GM13976 (cell line): Measurements from ENCODE around the gene EMD.

Source experiments
- DNase-seq: peaks from one replicate; pipeline ENCODE4 v3.0.0; 2012; ENCODE audit warnings: low spot score
- in situ Hi-C: fragments of 300-500 bp; cut with MboI; formaldehyde crosslinking; loops from one replicate; pipeline ENCODE4 v1.12.0; 2022; ENCODE audit warnings: low sequenced_read_pairs, mixed read lengths, inconsistent platforms; ENCODE audit not compliant: unreplicated experiment
- TF ChIP-seq, protein P1 (sequence below): IDR thresholded peaks from 2 replicates; pipeline ENCODE4 v1.5.1; 2012; ENCODE audit warnings: borderline replicate concordance, mild to moderate bottlenecking; ENCODE audit not compliant: insufficient read depth; ENCODE audit errors: extremely low read depth, missing control alignments, control extremely low read depth

EMD gene

DNA sequence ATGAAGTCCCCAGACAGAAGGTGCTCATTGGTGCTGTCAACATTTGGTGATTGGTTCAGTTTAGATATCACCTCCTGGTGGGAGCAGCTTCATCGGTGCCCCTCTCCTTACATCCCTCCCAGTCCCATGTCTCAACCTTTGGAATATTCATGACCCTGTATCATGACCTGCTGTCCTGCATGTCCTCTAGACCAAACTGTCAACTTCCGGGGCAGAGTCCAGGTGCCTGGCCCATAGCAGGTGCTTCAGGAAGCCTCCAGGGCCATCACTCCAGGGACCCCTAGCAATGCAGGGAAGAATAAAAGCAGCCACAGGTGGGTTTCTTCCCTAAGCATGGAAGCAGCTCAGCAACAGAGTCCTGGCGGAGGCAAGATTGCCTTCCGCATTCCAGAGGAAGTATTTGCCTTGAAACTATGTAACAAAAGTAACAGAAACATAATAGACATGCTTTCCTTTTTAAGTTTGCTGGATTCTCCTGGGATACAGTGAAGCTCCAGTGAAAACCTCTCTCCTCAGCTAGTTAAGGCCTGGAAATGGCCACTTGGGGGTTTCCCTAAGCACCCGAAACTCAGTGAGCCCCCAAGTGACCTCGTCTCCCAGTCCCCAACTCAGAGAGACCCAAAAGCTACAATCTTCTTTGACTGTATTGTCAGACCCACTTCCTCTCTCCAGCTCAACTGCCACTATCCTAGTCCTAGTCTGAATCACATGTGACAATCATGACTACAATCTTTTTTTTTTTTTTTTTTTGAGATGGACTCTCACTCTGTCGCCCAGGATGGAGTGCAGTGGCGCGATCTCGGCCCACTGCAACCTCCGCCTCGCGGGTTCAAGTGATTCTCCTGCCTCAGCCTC is 48.0 kb downstream of the EMD start:
- no peak for DNase-seq
- in situ Hi-C loops = no loop called here
- TF ChIP-seq, protein P1, sequence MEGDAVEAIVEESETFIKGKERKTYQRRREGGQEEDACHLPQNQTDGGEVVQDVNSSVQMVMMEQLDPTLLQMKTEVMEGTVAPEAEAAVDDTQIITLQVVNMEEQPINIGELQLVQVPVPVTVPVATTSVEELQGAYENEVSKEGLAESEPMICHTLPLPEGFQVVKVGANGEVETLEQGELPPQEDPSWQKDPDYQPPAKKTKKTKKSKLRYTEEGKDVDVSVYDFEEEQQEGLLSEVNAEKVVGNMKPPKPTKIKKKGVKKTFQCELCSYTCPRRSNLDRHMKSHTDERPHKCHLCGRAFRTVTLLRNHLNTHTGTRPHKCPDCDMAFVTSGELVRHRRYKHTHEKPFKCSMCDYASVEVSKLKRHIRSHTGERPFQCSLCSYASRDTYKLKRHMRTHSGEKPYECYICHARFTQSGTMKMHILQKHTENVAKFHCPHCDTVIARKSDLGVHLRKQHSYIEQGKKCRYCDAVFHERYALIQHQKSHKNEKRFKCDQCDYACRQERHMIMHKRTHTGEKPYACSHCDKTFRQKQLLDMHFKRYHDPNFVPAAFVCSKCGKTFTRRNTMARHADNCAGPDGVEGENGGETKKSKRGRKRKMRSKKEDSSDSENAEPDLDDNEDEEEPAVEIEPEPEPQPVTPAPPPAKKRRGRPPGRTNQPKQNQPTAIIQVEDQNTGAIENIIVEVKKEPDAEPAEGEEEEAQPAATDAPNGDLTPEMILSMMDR = no peak

DNA sequence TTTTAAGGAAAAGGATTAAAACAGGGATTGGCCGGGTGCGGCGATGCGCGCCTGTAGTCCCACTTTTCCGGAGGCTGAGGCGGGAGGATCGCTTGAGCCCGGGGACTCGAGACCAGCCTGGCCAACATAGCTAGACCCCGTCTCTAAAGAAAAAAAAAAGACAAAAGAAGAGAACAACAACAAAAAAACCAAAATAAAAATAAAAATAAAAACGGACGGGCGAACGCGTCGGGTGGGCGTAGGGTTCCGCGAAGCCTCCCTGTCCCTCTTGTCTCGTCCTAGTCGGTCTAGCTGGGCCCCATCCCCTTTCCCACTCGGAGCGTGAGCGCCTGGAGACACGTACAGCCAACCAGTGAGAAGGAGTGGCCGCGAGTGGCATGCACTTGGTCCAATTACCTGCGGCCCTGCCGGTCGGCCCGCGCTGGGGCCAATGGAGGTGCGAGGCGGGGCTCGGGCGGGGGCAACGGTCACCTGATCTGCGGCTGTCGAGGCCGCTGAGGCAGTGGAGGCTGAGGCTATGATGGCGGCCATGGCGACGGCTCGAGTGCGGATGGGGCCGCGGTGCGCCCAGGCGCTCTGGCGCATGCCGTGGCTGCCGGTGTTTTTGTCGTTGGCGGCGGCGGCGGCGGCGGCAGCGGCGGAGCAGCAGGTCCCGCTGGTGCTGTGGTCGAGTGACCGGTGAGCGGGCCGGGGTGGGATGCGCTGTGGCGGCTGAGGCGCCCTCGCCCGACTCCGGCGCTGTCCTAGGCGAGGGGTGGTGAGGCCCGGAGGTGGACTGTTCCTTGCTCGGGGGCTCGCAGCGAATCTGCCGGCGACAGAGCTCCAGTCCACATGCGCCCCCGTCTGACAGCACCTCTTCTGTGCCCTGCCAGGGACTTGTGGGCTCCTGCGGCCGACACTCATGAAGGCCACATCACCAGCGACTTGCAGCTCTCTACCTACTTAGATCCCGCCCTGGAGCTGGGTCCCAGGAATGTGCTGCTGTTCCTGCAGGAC is 49.4 kb downstream of the EMD start, which contains the start of gene ATP6AP1:
Gene ATP6AP1, plus strand, starts transcription at position 502 of the 996 bp plus-strand sequence. Its CDS starts 16 bp downstream, at position 518.
- in situ Hi-C loops = no loop called here
- peak; percentile 90 for DNase-seq
- TF ChIP-seq, protein P1 = no peak

DNA sequence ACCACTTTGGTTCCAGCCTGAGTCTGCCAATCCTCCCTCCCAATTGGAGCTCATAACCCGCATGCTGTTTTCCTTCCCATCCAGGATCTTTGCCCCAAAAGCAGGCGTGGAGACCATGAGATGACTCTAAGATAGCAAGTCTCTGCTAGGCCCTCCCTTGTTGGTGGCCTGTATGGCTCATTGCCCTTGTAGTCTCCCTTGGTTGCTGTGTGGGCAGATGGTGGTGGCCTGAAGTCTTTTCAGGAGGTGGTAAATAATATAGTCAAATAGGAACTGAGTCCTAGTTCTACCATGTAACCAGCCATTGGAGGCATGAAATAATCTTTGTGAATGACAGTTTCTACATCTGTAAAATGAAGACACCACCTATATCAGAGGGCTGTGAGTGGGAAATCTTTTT is 50.6 kb downstream of the EMD start:
- in situ Hi-C loops = no loop called here
- TF ChIP-seq, protein P1 = no peak
- no peak for DNase-seq

GRCh38 chrX:154430479-154430878 is 51.4 kb downstream of the EMD start:
- TF ChIP-seq, protein P1 = no peak
- in situ Hi-C loops = no loop called here
- DNase-seq = no peak

GRCh38 chrX:154430916-154431315 is 51.8 kb downstream of the EMD start:
- in situ Hi-C loops = no loop called here
- no peak for DNase-seq
- TF ChIP-seq, protein P1 = no peak
